ENCODE data around the gene UROS.

Gene UROS

GRCh38 chr10:125785791-125786190, 37.3 kb downstream of the UROS start:
- DNase-seq = no peak

GRCh38 chr10:125783957-125784356, 39.1 kb downstream of the UROS start:
- no peak for DNase-seq

DNA sequence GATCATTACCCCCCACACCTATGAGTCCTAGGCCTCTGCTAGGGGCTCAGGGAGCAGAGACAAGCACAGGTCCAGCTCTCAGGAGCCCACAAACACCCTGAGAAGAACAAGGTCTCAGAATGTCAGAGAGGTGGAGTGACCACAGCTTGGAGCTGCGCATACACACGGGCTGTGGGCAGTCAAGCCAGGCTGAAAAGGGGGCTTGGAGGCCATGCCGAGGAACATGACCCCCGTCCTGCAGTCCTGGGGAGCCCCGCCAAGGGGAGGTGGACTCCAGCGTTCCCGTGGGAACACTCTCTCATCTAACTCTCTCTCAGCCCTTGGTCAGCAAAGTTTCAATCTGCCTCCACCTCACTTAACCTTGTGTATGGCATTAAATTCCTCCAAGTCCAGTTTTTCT, 39.6 kb downstream of the UROS start:
- DNase-seq = no peak

DNA sequence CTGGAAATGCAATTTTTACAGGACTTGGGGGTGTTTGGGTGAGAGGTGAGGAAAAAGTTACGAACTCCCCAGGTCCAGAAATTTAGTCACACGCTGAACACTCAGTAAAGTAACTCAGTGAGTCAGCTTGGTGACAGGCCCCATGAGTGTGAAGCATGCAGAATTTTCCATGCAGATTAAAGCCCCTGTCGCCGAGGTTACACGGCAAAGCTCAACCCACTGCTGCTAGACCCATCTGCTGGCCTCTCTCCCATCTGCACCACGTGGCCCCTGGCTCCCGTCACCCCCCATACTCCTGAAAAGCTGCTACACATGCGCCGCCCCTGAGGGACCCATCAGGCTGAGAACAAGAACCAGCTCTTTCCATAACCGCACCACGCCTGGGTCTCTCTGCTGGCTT, 40.4 kb downstream of the UROS start:
- no peak for DNase-seq

DNA sequence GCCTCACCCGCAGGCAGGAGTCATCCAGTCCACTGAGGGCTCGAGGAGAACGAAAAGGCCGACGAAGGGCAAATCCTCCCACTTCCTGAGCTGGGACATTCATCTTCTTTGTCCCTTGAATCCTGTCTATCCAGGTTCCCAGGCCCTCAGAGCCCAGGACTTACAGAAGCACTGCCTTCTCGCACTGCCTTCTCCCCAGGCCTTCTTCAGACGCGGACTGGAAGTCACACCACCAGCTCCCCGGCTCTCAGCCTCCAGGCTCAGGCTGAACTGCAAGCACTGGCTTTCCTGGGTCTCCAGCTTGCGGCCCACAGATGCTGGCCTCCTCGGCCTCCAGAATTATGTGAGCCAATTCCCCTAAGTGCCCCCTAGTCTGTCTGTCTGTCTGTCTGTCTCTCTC, 41.0 kb downstream of the UROS start:
- DNase-seq = no peak

- DNase-seq = no peak
Measured at GRCh38 chr10:125781374-125781773, 41.7 kb downstream of the UROS start.

DNA sequence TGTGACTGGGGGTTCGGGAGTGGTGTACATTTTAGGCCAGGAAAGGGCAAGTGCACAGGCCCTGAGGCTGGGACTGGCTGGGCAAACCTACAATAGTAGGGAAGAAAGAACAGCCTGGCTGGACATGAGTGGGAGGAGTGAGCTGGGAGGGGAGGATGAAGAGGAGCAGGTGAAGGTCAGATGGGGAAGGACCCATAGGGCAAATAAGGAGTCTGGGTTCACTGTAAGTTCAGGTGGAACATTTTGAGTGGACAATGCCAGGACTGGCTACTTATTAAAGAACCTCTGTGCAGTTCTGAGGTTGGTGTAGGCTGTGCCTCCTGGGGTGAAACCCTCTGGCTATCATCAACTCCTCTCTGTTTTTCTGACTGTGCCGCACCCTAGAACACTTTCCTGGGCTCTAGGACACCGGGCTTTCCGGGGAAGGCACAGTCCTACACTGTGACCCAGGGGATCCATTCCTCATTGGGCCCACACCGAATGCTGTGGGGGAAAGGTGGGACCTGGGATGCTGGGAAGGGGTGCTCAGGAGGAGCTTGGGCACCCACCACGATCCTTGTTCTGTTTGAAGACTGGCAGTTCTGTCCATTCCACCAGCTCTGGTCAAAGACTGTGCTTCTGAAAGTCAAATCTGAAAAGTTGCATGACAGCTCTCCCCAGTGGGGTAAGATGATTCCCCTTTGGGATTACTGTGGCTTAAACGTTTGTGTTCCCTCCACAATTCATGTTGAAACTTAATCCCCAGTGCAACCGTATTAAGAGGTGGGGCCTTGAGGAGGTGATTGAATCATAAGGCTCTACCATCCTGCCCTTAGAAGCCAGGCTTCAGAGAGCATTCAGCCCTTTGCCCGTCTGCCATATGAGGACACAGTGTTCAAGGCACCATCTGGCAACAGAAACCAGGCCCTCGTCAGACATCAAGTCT, 43.4 kb downstream of the UROS start:
- no peak for DNase-seq

- no peak for DNase-seq
Measured at GRCh38 chr10:125778556-125778955, 44.5 kb downstream of the UROS start.

DNA sequence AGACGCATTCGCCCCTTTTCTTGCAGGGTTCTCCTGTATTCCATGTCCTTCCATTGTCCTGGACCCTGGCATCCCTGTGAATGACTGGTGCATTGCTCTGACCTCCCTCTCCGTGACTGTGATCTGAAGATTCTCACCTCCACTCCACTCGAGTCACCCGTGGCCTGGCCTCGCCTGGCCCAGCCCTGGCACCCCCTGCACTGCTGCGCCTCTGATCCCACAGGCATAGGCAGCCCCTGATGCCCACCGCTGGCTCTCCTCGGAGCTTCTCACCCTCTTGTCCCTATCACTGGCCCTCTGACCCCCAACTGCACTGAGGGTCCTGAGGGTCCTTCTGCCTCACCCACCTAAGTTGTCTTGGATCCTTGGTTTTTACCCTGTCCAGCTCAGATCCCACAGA, 45.3 kb downstream of the UROS start:
- DNase-seq = no peak

- DNase-seq = no peak
Measured at GRCh38 chr10:125775491-125776106, 47.5 kb downstream of the UROS start, which contains the start of gene MMP21. MMP21 (minus strand) TSS chr10:125775821; CDS start chr10:125775821, 0 bp downstream.

GRCh38 chr10:125774581-125775191, 48.4 kb downstream of the UROS start:
- no peak for DNase-seq

DNA sequence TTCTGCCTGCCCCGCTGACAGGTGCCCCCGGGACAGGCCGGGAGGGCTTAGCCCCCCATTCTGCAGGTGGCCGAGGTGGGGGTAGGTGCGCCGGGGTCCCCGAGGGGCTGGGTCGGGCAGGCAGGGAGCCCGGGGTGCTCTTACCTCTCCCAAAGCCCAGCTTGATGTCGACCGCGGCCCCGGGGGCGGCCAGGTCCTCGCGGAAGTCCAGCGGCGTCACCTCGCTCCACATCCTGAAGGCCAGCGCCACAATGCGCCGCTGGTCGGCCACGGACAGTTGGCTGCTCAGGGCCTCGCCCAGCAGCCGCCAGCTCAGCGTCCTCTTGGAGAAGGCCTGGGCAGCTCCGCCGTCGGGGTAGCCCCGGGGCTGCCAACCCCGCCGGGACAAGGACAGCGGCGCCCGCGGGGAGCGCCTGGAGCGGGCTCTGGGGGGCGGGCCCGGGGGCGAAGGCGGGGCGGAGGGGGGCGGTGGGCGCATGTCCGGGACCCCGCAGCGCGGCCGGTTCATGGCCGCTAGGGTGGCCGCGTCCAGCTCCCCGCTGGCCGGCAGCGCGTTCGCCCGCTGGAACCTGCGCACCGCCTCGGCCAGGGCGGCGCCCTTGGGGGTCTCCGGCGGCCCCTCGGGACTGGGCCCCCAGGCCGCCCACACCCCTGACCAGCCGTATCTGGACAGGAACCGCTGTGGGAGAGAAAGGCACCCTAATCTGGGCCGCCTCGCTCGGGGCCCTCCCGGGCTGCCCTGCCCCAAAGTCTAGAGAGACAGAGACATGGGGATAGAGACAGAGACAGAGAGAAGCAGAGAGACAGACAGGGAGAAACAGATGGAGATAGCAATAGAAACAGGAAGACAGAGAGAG, 49.1 kb downstream of the UROS start:
- DNase-seq = no peak

GRCh38 chr10:125772864-125773180, 50.2 kb downstream of the UROS start:
- DNase-seq = no peak

GRCh38 chr10:125772112-125772863, 50.8 kb downstream of the UROS start:
- DNase-seq = no peak

DNA sequence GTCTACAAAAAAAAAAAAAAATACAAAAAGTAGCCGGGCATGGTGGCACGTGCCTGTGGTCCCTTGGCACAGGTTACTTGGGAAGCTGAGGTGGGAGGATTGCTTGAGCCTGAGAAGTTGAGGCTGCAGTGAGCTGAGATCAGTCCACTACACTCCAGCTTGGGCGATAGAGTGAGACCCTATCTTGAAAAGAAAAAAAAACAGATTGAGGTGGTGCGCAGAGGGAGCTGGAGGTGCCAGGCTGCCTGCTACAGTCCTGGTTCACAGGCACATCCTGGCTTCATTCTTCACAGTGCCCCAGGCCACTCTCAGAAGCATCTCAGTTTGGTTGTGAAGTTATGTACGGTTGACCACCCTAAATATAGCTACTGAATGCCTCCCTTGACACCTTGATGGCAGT, 52.2 kb downstream of the UROS start:
- no peak for DNase-seq

GRCh38 chr10:125769175-125769574, 53.9 kb downstream of the UROS start:
- no peak for DNase-seq

DNA sequence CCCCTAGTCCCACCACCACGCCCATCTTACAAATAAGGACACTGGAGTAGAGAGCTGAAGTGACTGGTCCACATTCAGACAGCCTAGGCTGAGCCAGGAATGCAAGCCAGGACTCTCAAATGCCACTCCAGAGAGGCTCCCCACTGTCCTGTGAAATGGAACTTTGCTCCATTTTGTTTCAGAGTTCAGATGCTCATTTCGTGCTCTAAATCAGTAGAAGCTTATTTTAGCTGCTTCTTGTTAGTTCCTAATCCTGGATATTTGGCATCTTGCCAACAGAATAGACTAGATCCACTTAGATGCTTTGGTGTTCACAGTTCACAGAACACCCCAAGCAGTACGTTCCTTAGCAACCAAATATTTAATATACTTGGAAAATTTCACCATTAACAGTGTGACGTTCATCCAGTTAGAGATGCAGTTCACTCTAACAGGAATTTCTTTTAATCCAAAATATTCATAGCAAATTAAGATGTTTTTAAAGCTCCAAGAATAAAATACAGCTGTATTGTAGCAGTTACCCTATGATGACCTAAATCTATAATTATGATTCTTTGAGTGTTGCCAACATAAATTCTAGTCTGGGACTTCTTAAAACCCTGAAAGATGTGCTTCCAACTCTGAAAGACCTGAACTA, 54.7 kb downstream of the UROS start:
- no peak for DNase-seq

- DNase-seq = no peak
Measured at GRCh38 chr10:125766511-125766910, 56.5 kb downstream of the UROS start.

DNA sequence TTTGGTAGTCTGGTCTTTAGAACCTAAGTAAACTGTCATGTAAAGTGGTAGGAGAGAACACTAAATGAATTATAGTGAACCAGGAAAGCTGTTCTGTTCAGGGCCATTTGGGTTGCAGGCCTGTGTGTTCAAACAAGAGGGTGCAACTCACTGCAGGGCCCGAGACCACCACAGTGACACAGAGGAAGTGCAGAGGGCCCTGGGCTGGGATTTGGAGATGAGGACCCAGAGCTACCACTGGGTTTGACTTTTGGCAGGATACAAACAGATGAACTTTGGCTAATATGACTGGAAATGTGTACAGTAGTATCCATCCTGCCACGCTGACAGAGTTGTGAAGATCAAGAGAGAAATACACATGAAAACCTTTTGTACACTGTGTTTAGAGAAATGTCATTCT, 57.2 kb downstream of the UROS start:
- DNase-seq = no peak

DNA sequence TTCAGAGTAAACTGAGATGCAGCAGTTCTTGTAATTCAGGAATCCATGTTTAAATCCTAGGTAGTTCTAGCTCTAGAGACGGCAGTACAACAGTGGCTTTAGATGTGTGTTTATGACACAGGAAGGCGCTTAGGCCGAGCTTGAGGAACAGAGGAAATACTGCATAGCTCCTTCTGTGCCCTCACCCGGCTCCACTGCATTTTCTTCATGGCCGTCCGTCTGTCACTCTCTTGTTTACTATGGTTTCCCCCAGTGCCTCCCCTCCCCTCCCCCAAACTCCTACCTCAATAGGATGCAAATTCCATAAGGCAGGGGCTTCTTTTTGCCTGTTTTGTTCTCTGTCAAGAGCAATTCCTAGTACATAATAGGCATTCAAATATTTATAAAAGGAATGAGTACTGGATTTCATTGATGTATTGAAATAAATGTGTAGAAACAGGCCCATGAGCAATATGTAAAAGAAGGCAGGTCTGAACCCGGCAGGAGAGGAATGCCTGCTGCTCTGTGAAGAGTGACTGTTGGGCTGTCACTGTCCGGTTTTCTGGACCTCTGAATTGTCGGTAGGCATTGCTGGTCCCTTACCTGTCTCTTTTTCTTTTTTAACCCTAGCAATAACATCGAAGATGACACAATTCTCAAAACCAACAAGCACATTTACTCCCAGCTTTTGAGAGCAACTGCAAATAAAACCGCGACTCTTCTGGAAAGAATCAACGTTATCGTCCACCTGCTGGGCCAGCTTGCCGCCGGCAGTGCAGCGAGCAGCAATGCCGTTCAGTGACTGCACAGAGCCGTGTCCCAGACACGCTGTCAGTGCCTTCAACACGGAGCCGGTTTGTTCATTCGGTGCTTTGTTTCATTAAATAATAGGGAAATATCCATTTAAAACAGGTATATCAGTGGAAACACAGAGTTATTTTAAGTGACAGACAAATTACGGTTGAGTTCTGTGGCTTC, 60.1 kb downstream of the UROS start:
- no peak for DNase-seq

GRCh38 chr10:125761961-125762360, 61.1 kb downstream of the UROS start:
- DNase-seq = no peak

Data from SHP77 treated with DMSO at 0.1 percent for 48 hours (cell line).